Spleen (tissue), 11 donors: Measurements from ENCODE around the gene CABP1. TPM values are rescaled to one million over a fixed set of nuclear protein-coding genes. Genes with fewer than 3 reads are reported as not detected.

Experiments
- DNase-seq: peaks from one replicate; pipeline ENCODE4 v3.0.0-alpha.2; 2020
- H3K27ac ChIP-seq, 8 donors: fragments of 200-600 bp; sonication (generic) in 7 of 8; 1 replicate in 4 of 8; 2 replicates in 4 of 8; pipeline versions ENCODE4 v1.5.0 to v1.8.0; 2016 to 2021; ENCODE audit warnings: inconsistent platforms in 4 of 8, mild to moderate bottlenecking in 4 of 8, moderate library complexity in 1 of 8
- H3K27me3 ChIP-seq, 7 donors: fragments of 200-600 bp; sonication (generic) in 6 of 7; replicated peaks in 1 of 7; 1 replicate in 4 of 7; 2 replicates in 3 of 7; pipeline versions ENCODE4 v1.5.0 to v1.8.0; 2016 to 2021; ENCODE audit warnings: inconsistent platforms in 3 of 7, mild to moderate bottlenecking in 1 of 7
- H3K36me3 ChIP-seq, 6 donors: fragments of 200-600 bp; sonication (generic) in 5 of 6; 1 replicate in 4 of 6; 2 replicates in 2 of 6; pipeline versions ENCODE4 v1.5.0 to v1.8.0; 2016 to 2021; ENCODE audit warnings: inconsistent platforms in 2 of 6
- H3K4me1 ChIP-seq, 6 donors: fragments of 200-600 bp; sonication (generic) in 5 of 6; 1 replicate in 3 of 6; 2 replicates in 3 of 6; pipeline versions ENCODE4 v1.5.0 to v1.8.0; 2016 to 2021; ENCODE audit warnings: inconsistent platforms in 3 of 6
- H3K4me3 ChIP-seq, 8 donors: fragments of 200-600 bp; sonication (generic) in 7 of 8; 1 replicate in 4 of 8; 2 replicates in 4 of 8; pipeline versions ENCODE4 v1.5.0 to v1.8.0; 2016 to 2021; ENCODE audit warnings: inconsistent platforms in 4 of 8, mild to moderate bottlenecking in 4 of 8, moderate library complexity in 2 of 8
- H3K9me3 ChIP-seq, 8 donors: fragments of 200-600 bp; sonication (generic) in 7 of 8; 1 replicate in 4 of 8; 2 replicates in 4 of 8; pipeline versions ENCODE4 v1.5.0 to v1.8.0; 2016 to 2021; ENCODE audit warnings: inconsistent platforms in 4 of 8
- POLR2A ChIP-seq, 3 donors: fragments of 450-650 bp; IDR thresholded peaks; one replicate each; pipeline ENCODE4 v1.5.1; 2017; ENCODE audit warnings: antibody characterized with exemption in 3 of 3, mild to moderate bottlenecking in 1 of 3
- POLR2AphosphoS5 ChIP-seq, 3 donors: sonication (generic); formaldehyde crosslinking; IDR thresholded peaks; one replicate each; pipeline ENCODE4 v1.5.1; 2017; ENCODE audit warnings: antibody characterized with exemption in 3 of 3
- WGBS, 5 donors: extraction: QIAGEN DNeasy Blood & Tissue Kit in 3 of 5; methylation state at CpG; one replicate each; pipeline versions ENCODE4 v1.1.5 to v1.1.7; 2013 to 2018; 5-methylcytosine and 5-hydroxymethylcytosine counted together
- intact Hi-C: fragments of 100-400 bp; cut with DNase I; formaldehyde crosslinking; loops from one replicate; pipeline ENCODE4 v1.15.0; 2023; ENCODE audit warnings: low total_unique reads
- polyA plus RNA-seq, 3 donors: library from polyadenylated mRNA; stranded (reverse); fragments of 200-250 nt; gene quantifications; one replicate each; pipeline ENCODE4 v1.2.1, GENCODE V29; 2013
- total RNA-seq, 7 donors: library from RNA; depleted of rRNA in 3 of 7; stranded (reverse); fragments of >200 nt in 3 of 7; fragmentation: NEBNext Ultra II Directional in 4 of 7; extraction: Animal tissue kit (Norgen Biotek cat#: 25700) in 4 of 7; gene quantifications; one replicate each; pipeline versions ENCODE4 v1.1.0 to v1.2.1, GENCODE V29; 2016 to 2021
- TF ChIP-seq, protein P1 (sequence below), 11 experiments: fragments of 200-600 bp in 7 of 11; fragments of 450-650 bp in 4 of 11; sonication (generic) in 4 of 11; IDR thresholded peaks in 8 of 11; conservative IDR thresholded peaks in 3 of 11; 1 replicate in 7 of 11; 2 replicates in 4 of 11; pipeline versions ENCODE4 v1.4.0 to v1.8.0; 2016 to 2021; ENCODE audit warnings: antibody characterized with exemption in 11 of 11, inconsistent platforms in 4 of 11, mild to moderate bottlenecking in 1 of 11
- donor health status: healthy with polysubstance abuse.
- donor health status: DM: no; HTN: no; CAD: no; lungs with moderate emphysema.
- donor health status: DM: no; HTN: no; CAD: no.
- donor health status: Bipolar disorder and iron deficiency.
- donor health status: healthy.
- donor health status: DM: no; HTN: no; CAD: no.
- donor health status: DM: yes; HTN: yes; CAD: no.

Gene CABP1
- total and polyA plus RNA-seq, 10 donors, result 0.27 to 2.8 (median 0.60) TPM; not detected in 1

DNA sequence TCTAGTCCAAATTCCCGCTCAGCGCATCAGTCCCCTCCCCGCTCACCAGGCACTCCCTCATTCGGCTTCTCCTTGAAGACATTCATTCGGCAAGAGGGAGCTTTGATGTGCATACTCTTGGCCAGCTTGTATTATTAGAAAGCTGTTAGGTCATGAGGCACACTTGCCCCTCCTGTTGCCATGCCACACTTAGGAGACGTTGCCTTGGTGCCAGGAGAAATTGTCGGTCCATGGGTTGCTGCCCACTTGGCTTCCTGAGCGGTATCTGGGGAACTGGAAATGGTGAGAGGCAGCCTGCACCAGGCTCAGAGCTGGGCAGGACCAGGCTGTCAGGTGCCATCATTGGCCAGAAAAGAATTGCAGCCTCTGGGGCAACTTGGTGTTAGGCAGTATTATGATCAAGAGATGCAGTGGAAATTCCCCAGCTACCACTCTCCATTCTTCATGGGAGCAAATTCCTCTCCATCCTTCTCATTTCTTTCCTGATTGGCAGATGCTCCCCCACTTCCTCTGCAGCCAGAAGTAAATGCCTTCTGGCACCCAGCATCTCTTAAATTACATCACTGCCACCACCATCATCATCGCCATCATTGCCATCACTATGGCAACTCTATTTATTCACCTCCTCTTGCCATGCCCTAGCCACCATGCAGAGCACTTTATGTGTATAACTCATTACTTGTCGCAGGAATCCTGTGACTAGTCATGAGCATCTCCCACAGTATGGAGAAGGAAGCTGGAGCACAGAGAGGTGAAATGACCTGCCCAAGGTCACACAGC lies 12.4 kb downstream of the CABP1 start:
- H3K27ac ChIP-seq, result no peak overlapping the region
- peaks cover 9 to 30% (median 20%) of the 10 kb centered on the region in 6 donors for H3K4me1 ChIP-seq
- TF ChIP-seq POLR2A (IDR thresholded peaks at IDR 0.05) (no peak), POLR2AphosphoS5 (IDR thresholded peaks at IDR 0.05) (no peak)
- TF ChIP-seq, protein P1, sequence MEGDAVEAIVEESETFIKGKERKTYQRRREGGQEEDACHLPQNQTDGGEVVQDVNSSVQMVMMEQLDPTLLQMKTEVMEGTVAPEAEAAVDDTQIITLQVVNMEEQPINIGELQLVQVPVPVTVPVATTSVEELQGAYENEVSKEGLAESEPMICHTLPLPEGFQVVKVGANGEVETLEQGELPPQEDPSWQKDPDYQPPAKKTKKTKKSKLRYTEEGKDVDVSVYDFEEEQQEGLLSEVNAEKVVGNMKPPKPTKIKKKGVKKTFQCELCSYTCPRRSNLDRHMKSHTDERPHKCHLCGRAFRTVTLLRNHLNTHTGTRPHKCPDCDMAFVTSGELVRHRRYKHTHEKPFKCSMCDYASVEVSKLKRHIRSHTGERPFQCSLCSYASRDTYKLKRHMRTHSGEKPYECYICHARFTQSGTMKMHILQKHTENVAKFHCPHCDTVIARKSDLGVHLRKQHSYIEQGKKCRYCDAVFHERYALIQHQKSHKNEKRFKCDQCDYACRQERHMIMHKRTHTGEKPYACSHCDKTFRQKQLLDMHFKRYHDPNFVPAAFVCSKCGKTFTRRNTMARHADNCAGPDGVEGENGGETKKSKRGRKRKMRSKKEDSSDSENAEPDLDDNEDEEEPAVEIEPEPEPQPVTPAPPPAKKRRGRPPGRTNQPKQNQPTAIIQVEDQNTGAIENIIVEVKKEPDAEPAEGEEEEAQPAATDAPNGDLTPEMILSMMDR (IDR thresholded peaks at IDR 0.05 in 8 of 11, conservative IDR thresholded peaks at IDR 0.05 in 3 of 11), result no peak
- H3K4me3 ChIP-seq, result no peak overlapping the region
- DNase-seq, result no peak
- peaks cover 0 to 39% (median 6%) of the 10 kb centered on the region in 7 donors for H3K27me3 ChIP-seq
- WGBS, 5 donors, result 68 to 84% (median 77%) methylated on average over 10 of the region's 10 CpGs
- no peaks in the 10 kb centered on the region for H3K9me3 ChIP-seq
- no peaks in the 10 kb centered on the region for H3K36me3 ChIP-seq
- intact Hi-C loops, result no loop called here

DNA sequence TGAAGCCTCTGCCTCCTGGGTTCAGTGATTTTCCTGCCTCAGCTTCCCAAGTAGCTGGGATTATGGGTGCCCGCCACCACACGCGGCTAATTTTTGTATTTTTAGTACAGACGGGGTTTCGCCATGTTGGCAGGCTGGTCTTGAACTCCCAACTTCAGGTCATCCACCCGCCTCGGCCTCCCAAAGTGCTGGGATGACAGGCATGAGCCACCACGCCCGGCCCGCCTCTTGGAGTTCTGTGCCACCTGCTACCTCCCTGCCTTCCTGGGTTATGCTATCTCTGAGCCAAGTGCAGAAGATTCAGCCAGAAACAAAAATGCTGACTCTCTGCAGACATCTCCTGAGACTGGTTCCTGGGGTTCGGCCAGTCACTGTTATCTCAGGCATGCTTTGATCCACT lies 13.2 kb downstream of the CABP1 start:
- no peaks in the 10 kb centered on the region for H3K36me3 ChIP-seq
- intact Hi-C loops, result no loop called here
- H3K4me3 ChIP-seq, result no peak overlapping the region
- H3K9me3 ChIP-seq, result no peaks in the 10 kb centered on the region
- WGBS, 5 donors, result 83 to 93% (median 90%) methylated on average over 11 of the region's 11 CpGs
- no peak overlapping the region for H3K27ac ChIP-seq
- no peak for TF ChIP-seq POLR2AphosphoS5 (IDR thresholded peaks at IDR 0.05)
- TF ChIP-seq POLR2A (IDR thresholded peaks at IDR 0.05), result no peak
- TF ChIP-seq, protein P1 (IDR thresholded peaks at IDR 0.05 in 8 of 11, conservative IDR thresholded peaks at IDR 0.05 in 3 of 11), result no peak
- H3K27me3 ChIP-seq, result peaks cover 0 to 36% (median 6%) of the 10 kb centered on the region in 7 donors
- no peak for DNase-seq
- peaks cover 9 to 25% (median 17%) of the 10 kb centered on the region in 6 donors for H3K4me1 ChIP-seq

DNA sequence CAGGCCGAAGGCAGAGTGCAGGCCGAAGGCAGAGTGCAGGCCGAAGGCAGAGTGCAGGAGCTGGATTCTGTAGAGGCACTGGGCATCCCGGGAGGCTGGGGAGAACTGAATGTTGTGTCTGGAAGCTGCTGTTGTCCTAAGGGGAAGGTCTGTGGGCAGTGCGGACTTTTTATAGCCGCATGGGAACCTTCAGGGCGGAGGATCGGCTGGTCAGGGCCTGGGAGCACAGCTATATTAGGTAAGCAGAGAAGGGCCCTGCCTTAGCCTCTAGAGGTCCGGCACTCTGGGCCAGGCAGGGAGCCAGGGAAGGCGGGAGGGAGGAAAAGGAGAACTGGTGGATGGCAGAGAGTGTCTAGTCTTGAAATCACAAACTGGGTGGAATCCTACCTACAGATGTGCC lies 14.2 kb downstream of the CABP1 start:
- no peak overlapping the region for H3K27ac ChIP-seq
- no peak for DNase-seq
- 77 to 87% (median 79%) methylated on average over 10 of the region's 10 CpGs for WGBS, 5 donors
- TF ChIP-seq, protein P1 (IDR thresholded peaks at IDR 0.05 in 8 of 11, conservative IDR thresholded peaks at IDR 0.05 in 3 of 11), result no peak
- TF ChIP-seq POLR2AphosphoS5 (IDR thresholded peaks at IDR 0.05) (no peak), POLR2A (IDR thresholded peaks at IDR 0.05) (no peak)
- intact Hi-C loops, result no loop called here
- H3K27me3 ChIP-seq, result peaks cover 0 to 25% (median 2%) of the 10 kb centered on the region in 7 donors
- H3K36me3 ChIP-seq, result no peaks in the 10 kb centered on the region
- H3K4me1 ChIP-seq, result peaks cover 1 to 24% (median 11%) of the 10 kb centered on the region in 6 donors
- no peak overlapping the region for H3K4me3 ChIP-seq
- no peaks in the 10 kb centered on the region for H3K9me3 ChIP-seq

DNA sequence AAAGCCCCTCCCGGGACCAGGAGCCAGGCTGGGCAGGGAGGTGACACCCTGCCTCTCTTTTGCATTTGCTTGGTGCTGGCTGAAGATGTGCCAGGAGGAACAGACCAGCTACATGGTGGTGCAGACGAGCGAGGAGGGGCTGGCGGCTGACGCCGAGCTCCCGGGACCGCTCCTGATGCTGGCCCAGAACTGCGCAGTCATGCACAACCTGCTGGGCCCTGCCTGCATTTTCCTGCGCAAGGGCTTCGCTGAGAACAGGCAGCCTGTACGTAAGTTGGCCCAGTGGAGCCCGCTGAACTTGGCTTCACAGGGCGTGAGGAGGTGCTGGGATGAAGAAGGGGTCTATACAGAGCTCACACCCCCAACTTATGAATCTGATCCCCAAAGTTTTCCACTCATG lies 15.6 kb downstream of the CABP1 start:
- H3K4me1 ChIP-seq, result peaks cover 0 to 21% (median 10%) of the 10 kb centered on the region in 6 donors
- H3K36me3 ChIP-seq, result no peaks in the 10 kb centered on the region
- H3K27ac ChIP-seq, result no peak overlapping the region
- intact Hi-C loops, result no loop called here
- H3K27me3 ChIP-seq, result peaks cover 0 to 14% (median 0%) of the 10 kb centered on the region in 7 donors
- no peak for DNase-seq
- no peaks in the 10 kb centered on the region for H3K9me3 ChIP-seq
- WGBS, 5 donors, result 92 to 94% (median 93%) methylated on average over 14 of the region's 14 CpGs
- TF ChIP-seq POLR2A (IDR thresholded peaks at IDR 0.05) (no peak), POLR2AphosphoS5 (IDR thresholded peaks at IDR 0.05) (no peak)
- TF ChIP-seq, protein P1 (IDR thresholded peaks at IDR 0.05 in 8 of 11, conservative IDR thresholded peaks at IDR 0.05 in 3 of 11), result no peak
- no peak overlapping the region for H3K4me3 ChIP-seq
